Activated T-cell treated with anti-CD3 and anti-CD28 coated beads, Interleukin-2, amount 50 U/mL, for 24 hours (primary cell): ENCODE measurements around the gene THSD4.

Source experiments
- DNase-seq: peaks from one replicate; pipeline ENCODE4 v3.0.0-alpha.2; 2020
- H3K27ac Mint-ChIP-seq: 2 replicates; pipeline ENCODE4 v1.8.0; 2020; ENCODE audit warnings: mild to moderate bottlenecking, mixed read lengths
- H3K27me3 Mint-ChIP-seq: 2 replicates; pipeline ENCODE4 v1.8.0; 2020; ENCODE audit warnings: mixed read lengths
- H3K36me3 Mint-ChIP-seq: 2 replicates; pipeline ENCODE4 v1.8.0; 2020; ENCODE audit warnings: low read depth, mixed read lengths
- H3K4me1 Mint-ChIP-seq: 2 replicates; pipeline ENCODE4 v1.8.0; 2020; ENCODE audit warnings: low read depth, mixed read lengths
- H3K4me3 Mint-ChIP-seq: 2 replicates; pipeline ENCODE4 v1.8.0; 2020; ENCODE audit warnings: mild to moderate bottlenecking, moderate library complexity, mixed read lengths
- H3K9me3 Mint-ChIP-seq: 2 replicates; pipeline ENCODE4 v1.8.0; 2020; ENCODE audit warnings: mixed read lengths

THSD4 gene

DNA sequence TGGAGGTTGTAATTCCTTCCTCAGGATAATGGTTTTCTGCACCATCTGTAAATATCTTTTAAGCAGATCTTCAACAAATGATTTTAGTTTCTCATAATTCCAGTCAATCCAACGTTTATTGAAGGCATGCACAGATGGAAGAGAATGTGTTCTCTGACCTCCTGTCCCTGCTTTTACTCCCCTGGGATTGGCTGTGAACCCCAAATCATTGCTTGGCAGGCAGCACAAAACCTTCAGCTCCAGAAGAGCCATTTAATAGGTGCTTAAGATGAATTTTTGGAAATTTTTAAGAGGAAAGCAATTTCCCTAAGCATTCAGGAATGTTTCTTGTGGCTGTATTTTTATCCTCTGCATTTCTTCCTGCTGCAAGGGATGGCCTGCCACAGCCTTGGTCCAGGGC is 25.5 kb upstream of the THSD4 start:
- H3K4me3 Mint-ChIP-seq: no peak overlapping the region
- no peak for DNase-seq
- H3K27ac Mint-ChIP-seq: no peak overlapping the region
- peaks cover 2% of the 10 kb centered on the region for H3K9me3 Mint-ChIP-seq
- H3K27me3 Mint-ChIP-seq: peaks cover 48% of the 10 kb centered on the region
- H3K4me1 Mint-ChIP-seq: no peaks in the 10 kb centered on the region
- H3K36me3 Mint-ChIP-seq: no peaks in the 10 kb centered on the region

DNA sequence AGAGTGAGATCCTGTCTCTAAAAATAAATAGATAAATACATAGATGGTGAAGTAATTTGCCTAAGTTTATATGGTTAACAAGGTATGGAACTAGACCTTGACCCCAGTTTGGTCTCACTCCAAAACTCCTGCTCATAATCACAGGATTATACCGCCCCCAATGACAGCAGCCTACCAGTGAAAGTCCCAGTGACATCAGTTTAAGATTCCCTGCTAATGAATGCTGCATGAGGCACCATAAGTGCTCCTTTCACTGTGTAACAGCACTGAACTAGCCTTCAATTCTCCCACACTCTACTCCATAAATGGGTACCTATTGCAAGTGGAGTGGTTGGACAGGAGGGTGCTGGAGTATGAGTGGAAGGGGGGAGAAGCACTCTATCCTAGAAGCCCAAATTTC is 23.7 kb upstream of the THSD4 start:
- Mint-ChIP-seq H3K4me3 (no peak overlapping the region), H3K9me3 (peaks cover 2% of the 10 kb centered on the region), H3K27me3 (peaks cover 32% of the 10 kb centered on the region), H3K4me1 (no peaks in the 10 kb centered on the region), H3K27ac (no peak overlapping the region), H3K36me3 (no peaks in the 10 kb centered on the region)
- DNase-seq: no peak

DNA sequence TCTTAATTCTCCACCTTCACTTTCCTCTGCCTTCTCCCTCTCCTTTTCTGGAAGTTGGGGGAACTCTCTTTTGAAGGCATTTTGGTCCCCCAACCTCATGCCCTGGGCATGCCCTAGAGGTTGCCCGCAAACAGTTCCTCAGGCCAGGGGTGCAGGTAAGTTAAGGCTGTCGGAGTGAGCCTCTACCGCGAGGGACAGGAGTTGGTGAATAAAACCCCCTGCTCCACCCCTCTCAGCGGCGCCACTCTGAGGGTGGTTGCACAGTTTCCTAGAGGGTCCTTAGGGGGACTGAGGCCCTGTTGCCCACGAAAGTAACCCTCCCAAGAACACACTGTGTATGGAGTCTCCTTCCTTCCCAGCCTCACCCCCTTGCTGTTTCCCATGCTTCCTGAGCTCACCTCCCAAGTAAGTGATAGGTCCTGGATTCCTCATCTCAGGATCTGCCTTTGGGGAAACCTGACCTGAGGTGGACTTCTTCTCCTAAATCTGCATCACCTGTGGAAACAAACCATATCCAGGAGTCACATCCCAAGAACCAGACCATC is 23.1 kb upstream of the THSD4 start:
- peaks cover 2% of the 10 kb centered on the region for H3K9me3 Mint-ChIP-seq
- no peaks in the 10 kb centered on the region for H3K36me3 Mint-ChIP-seq
- no peak for DNase-seq
- no peak overlapping the region for H3K27ac Mint-ChIP-seq
- H3K4me3 Mint-ChIP-seq: no peak overlapping the region
- peaks cover 28% of the 10 kb centered on the region for H3K27me3 Mint-ChIP-seq
- H3K4me1 Mint-ChIP-seq: no peaks in the 10 kb centered on the region

GRCh38 chr15:71093054-71094024 is 21.9 kb upstream of the THSD4 start:
- no peaks in the 10 kb centered on the region for H3K4me1 Mint-ChIP-seq
- no peak overlapping the region for H3K4me3 Mint-ChIP-seq
- DNase-seq: no peak
- H3K9me3 Mint-ChIP-seq: peaks cover 2% of the 10 kb centered on the region
- H3K36me3 Mint-ChIP-seq: no peaks in the 10 kb centered on the region
- H3K27me3 Mint-ChIP-seq: peaks cover 19% of the 10 kb centered on the region
- no peak overlapping the region for H3K27ac Mint-ChIP-seq

DNA sequence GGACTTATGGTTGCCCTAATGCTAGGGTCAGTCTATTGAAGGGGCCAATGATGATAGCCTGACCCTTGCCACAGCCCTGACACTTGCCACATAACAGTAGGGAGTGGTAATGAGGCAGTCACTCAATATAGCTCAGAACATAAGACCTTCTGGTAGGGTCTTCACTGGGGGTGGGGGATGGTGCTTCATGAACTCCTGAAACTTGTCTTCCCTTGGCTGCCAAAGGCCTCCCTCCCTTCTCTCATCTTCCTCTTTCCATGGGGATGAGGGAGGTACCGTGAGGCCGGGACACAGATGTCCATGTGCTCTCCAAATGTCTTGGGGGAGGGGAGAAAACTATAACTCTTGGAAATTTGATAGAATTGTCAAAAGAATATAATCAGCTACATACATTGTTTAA is 21.1 kb upstream of the THSD4 start:
- H3K4me3 Mint-ChIP-seq: no peak overlapping the region
- no peaks in the 10 kb centered on the region for H3K36me3 Mint-ChIP-seq
- H3K27ac Mint-ChIP-seq: no peak overlapping the region
- H3K9me3 Mint-ChIP-seq: no peaks in the 10 kb centered on the region
- H3K4me1 Mint-ChIP-seq: no peaks in the 10 kb centered on the region
- peaks cover 19% of the 10 kb centered on the region for H3K27me3 Mint-ChIP-seq
- no peak for DNase-seq

GRCh38 chr15:71096676-71097075 is 18.6 kb upstream of the THSD4 start:
- H3K9me3 Mint-ChIP-seq: no peaks in the 10 kb centered on the region
- no peak overlapping the region for H3K27ac Mint-ChIP-seq

GRCh38 chr15:71097890-71098289 is 17.4 kb upstream of the THSD4 start:
- no peak overlapping the region for H3K4me3 Mint-ChIP-seq
- no peaks in the 10 kb centered on the region for H3K9me3 Mint-ChIP-seq
- H3K36me3 Mint-ChIP-seq: no peaks in the 10 kb centered on the region
- DNase-seq: no peak
- no peak overlapping the region for H3K27ac Mint-ChIP-seq
- H3K27me3 Mint-ChIP-seq: no peaks in the 10 kb centered on the region
- no peaks in the 10 kb centered on the region for H3K4me1 Mint-ChIP-seq

More at GRCh38 chr15:71096676-71097075, 18.6 kb upstream of the THSD4 start:
- DNase-seq: no peak
- Mint-ChIP-seq H3K27me3 (peaks cover 6% of the 10 kb centered on the region), H3K4me1 (no peaks in the 10 kb centered on the region), H3K36me3 (no peaks in the 10 kb centered on the region), H3K4me3 (no peak overlapping the region)

DNA sequence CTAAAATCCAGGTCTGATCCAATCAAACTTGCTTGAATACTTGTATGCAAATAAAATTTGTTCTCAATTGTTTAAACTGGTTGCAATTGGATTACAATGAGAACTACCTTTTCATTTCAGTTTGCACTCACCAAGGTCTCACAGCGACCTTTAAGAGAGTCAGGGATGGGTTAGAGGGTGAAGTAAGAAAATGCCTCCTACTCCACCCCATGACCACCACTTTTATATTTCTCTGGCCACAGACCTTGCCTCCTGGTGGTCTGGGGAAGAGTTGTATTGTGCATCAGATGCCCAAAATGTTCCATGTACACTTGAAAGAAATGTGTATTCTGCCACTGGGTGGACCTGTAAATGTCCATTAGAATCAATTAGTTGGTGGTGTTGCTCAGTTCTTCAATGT is 16.4 kb upstream of the THSD4 start:
- Mint-ChIP-seq H3K27ac (no peak overlapping the region), H3K4me3 (no peak overlapping the region), H3K9me3 (no peaks in the 10 kb centered on the region), H3K4me1 (no peaks in the 10 kb centered on the region), H3K36me3 (no peaks in the 10 kb centered on the region), H3K27me3 (no peaks in the 10 kb centered on the region)
- no peak for DNase-seq

DNA sequence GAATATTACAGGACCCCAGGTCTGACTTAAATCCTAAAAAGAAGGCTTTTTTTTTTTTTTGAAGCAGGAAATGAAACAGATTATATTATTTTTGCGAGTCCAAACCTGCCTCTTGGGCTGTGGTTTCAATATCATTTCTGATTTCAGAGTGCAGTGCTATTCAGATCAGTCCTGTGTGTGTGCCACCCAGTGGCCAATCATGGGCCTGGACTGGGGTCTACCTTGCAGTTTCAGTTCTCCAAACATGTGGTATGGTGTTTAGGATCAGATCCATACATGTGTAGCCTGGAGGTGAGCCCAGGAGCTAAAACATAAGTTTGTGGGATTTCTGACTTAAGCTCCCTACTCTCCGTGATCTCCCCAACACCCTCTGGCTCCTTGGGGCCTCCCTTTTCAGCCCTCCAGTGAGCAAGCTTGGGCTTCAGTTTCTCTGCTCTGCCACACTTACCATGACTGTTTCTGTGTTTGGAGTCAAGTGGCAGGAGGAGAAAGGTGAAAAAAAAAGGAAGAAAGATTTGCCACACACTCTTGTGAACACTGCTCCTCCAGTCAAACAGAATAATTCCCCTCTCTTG is 12.1 kb upstream of the THSD4 start:
- Mint-ChIP-seq H3K9me3 (no peaks in the 10 kb centered on the region), H3K27ac (no peak overlapping the region), H3K27me3 (peaks cover 5% of the 10 kb centered on the region), H3K36me3 (no peaks in the 10 kb centered on the region), H3K4me3 (no peak overlapping the region), H3K4me1 (no peaks in the 10 kb centered on the region)
- no peak for DNase-seq

DNA sequence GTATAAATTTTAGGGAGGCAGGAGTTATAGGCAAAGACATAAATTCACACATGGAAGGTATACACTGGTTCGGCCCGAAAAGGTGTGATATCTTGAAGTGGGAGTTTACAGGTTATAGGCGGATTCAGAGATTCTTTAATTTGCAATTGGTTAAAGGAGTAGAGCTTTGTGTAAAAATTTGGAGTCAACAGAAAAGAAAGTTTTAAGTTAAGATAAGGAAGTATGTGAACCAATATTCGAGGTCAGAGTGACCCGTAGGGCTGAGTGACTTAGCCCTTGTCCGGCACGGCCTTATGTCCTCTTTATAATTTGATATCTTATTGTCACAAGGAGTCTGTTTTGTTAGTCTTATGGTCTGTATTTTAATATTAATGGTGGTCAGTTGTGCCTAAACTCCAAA is 10.6 kb upstream of the THSD4 start:
- DNase-seq: no peak
- no peak overlapping the region for H3K27ac Mint-ChIP-seq
- no peaks in the 10 kb centered on the region for H3K9me3 Mint-ChIP-seq
- H3K36me3 Mint-ChIP-seq: no peaks in the 10 kb centered on the region
- peaks cover 5% of the 10 kb centered on the region for H3K27me3 Mint-ChIP-seq
- no peaks in the 10 kb centered on the region for H3K4me1 Mint-ChIP-seq
- no peak overlapping the region for H3K4me3 Mint-ChIP-seq

DNA sequence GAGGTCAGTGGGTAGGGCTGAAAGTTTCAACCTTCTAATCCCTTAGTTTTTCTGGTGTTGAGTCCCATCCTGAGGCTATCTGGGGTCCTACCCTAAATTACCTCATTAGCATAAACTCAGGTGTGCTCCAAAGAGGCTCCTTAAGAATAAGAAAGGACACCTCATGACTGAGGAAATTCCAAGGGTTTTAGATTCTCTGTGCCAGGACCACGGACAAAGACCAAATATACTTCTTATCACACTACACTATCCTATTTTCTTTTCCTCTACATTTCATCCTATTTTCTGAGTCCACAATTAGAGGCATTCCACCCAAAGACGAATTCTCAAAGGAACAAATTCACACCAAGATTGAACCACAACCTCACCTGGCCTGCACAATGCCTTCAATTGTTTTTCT is 9.8 kb upstream of the THSD4 start:
- Mint-ChIP-seq H3K4me1 (no peaks in the 10 kb centered on the region), H3K36me3 (no peaks in the 10 kb centered on the region), H3K4me3 (no peak overlapping the region), H3K27ac (no peak overlapping the region), H3K27me3 (peaks cover 5% of the 10 kb centered on the region), H3K9me3 (no peaks in the 10 kb centered on the region)
- DNase-seq: no peak

DNA sequence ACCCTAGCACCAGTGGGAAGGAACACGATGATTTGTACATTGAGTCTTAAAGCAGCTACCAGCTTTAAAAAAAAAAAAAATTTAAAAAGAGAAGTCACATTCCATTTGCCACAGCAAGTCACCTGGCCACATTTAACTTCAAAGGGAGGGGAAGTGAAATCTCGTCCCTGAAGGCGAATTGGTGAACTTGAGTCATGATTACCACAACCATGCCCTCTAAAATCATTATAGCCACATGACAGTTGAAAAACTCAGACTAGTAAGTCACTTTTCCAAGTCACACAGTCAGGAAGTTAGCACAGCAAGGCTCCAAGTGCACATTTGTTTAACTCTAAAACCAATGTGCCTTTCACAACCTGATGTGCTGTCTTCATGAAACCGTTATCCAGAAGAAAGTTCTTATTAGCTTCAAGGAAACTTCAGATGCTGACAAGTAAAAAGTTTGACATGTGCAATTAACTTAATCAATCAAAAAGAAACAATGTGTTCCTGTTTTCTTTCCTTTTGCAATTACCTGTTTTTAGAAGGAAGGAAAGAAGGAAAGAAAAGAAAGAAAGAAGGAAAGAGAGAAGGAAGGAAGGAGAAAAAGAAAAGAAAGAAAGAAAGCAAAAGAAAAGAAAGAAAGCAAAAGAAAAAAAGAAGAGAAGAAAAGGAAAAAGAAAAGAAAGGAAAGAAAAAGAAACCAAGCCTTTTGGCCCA is 8.3 kb upstream of the THSD4 start:
- no peaks in the 10 kb centered on the region for H3K9me3 Mint-ChIP-seq
- H3K27ac Mint-ChIP-seq: no peak overlapping the region
- H3K4me1 Mint-ChIP-seq: no peaks in the 10 kb centered on the region
- no peaks in the 10 kb centered on the region for H3K36me3 Mint-ChIP-seq
- no peak for DNase-seq
- H3K27me3 Mint-ChIP-seq: peaks cover 10% of the 10 kb centered on the region
- no peak overlapping the region for H3K4me3 Mint-ChIP-seq

DNA sequence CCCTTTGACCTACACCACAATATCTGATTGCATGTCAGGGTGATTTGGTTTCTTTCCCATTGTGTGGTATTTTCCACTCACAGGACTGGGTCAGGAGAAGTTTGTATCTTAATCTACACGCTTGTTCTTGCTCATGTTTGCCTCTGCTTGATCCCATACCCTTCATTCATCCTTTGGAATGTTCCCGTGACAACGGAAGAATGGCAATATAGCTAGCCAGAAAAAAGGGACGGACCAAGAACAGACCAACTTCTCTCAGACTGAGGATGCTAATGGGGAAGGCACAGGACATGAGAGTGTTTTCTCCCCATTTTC is 7.8 kb upstream of the THSD4 start:
- Mint-ChIP-seq H3K27me3 (peaks cover 10% of the 10 kb centered on the region), H3K9me3 (no peaks in the 10 kb centered on the region), H3K36me3 (no peaks in the 10 kb centered on the region), H3K4me1 (no peaks in the 10 kb centered on the region), H3K27ac (no peak overlapping the region), H3K4me3 (no peak overlapping the region)
- DNase-seq: no peak

GRCh38 chr15:71109130-71109529 is 6.1 kb upstream of the THSD4 start:
- Mint-ChIP-seq H3K9me3 (no peaks in the 10 kb centered on the region), H3K27me3 (peaks cover 18% of the 10 kb centered on the region), H3K4me1 (no peaks in the 10 kb centered on the region), H3K27ac (no peak overlapping the region), H3K4me3 (no peak overlapping the region), H3K36me3 (no peaks in the 10 kb centered on the region)
- no peak for DNase-seq

GRCh38 chr15:71109905-71110304 is 5.4 kb upstream of the THSD4 start:
- Mint-ChIP-seq H3K9me3 (no peaks in the 10 kb centered on the region), H3K36me3 (no peaks in the 10 kb centered on the region), H3K27me3 (peaks cover 26% of the 10 kb centered on the region), H3K4me1 (peaks cover 2% of the 10 kb centered on the region), H3K4me3 (no peak overlapping the region), H3K27ac (no peak overlapping the region)
- no peak for DNase-seq
